ENCODE results near the gene ZNF827. TPM values are rescaled to one million over a fixed set of nuclear protein-coding genes. Genes with fewer than 3 reads are reported as not detected.
A peak's percentile ranks its signal among the peaks of the same experiment; 100 is the strongest.

ZNF827 gene
- total RNA-seq, 1 donor from 2014 or later = 11.2 TPM

DNA sequence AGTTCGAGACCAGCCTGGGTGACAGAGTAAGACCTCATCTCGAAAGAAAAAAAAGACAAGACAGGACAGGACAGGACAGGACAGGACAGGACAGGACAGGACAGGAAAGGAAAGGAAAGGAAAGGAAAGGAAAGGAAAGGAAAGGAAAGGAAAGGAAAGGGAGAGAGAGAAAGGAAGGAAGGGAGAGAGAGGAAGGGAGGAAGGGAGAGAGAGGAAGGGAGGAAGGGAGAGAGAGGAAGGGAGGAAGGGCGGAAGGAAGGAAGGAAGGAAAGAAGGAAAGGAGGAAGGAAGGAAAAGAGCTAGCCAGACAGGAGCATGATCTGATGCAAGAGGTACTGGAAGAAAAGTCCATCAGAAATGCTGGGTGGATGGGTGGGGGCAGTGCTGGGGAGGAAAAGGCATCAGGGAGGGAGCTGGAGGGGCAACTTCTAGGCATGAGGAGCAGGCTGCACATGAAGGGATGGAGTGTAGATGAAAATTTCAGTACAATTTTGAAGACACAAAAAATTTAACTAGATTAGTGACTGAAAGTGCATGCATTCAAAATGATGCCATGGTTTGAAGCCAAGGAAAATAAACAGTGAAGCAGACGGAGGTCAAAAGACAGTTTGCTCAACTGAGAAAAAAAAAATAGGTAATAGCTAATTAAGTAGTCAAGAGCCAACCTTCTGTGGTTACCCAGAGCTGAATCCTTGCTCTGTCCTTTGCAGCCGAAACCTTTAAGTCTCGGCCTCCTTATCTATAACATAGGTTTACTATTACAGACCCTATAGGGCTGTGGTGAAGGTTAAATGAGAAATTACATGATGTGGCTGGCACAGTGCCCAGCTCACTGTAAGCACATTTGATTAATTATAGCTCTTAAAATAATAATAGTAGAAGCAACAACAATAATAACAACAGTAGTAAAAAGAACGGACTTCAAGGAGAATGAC lies 59.9 kb downstream of the ZNF827 start:
- Histone ChIP-seq H3K4me1 (peaks cover 22% of the 10 kb centered on the region), H3K27me3 (no peaks in the 10 kb centered on the region), H3K9me3 (no peaks in the 10 kb centered on the region), H3K36me3 (no peaks in the 10 kb centered on the region), H3K27ac (no peak overlapping the region), H3K4me3 (no peak overlapping the region)
- intact Hi-C loops (cut with DNase I) = no loop called here
- no peak for ATAC-seq
- TF ChIP-seq, protein P1, sequence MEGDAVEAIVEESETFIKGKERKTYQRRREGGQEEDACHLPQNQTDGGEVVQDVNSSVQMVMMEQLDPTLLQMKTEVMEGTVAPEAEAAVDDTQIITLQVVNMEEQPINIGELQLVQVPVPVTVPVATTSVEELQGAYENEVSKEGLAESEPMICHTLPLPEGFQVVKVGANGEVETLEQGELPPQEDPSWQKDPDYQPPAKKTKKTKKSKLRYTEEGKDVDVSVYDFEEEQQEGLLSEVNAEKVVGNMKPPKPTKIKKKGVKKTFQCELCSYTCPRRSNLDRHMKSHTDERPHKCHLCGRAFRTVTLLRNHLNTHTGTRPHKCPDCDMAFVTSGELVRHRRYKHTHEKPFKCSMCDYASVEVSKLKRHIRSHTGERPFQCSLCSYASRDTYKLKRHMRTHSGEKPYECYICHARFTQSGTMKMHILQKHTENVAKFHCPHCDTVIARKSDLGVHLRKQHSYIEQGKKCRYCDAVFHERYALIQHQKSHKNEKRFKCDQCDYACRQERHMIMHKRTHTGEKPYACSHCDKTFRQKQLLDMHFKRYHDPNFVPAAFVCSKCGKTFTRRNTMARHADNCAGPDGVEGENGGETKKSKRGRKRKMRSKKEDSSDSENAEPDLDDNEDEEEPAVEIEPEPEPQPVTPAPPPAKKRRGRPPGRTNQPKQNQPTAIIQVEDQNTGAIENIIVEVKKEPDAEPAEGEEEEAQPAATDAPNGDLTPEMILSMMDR (IDR thresholded peaks at IDR 0.05) = no peak
- no peak for DNase-seq

DNA sequence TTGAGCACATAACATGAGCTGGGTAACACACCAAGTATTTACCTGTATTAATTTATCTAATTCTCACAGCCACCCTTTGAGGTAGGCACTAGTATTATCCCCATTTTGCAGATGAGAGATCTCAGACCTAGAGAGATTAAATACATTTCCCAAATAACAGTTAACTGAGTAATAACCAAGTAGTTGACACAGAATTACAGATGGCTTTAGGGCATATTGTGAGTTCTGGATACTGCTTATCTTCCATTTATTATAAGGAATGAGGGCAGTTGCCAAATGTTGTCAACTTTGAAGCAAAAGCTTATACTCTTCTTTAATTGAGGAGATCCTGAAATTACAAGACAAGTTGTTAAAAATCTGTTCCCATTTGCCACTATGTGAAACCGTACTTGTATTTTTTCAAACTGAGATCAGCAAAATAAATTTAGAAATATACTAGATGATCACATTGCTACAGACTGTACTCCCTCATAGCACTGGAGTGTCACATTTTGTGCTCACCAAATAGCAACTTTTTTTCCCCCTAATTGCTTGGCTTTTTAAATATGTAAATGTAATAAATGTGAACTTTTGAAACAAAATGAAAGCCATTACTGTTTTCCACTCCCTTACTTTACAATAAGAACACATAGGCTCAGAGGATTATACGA lies 62.0 kb downstream of the ZNF827 start:
- H3K27ac ChIP-seq = no peak overlapping the region
- TF ChIP-seq, protein P1 (IDR thresholded peaks at IDR 0.05) = no peak
- DNase-seq (no peak), ATAC-seq (no peak)
- peaks cover 15% of the 10 kb centered on the region for H3K4me1 ChIP-seq
- no peaks in the 10 kb centered on the region for H3K36me3 ChIP-seq
- no peaks in the 10 kb centered on the region for H3K27me3 ChIP-seq
- H3K4me3 ChIP-seq = no peak overlapping the region
- intact Hi-C loops (cut with DNase I) = no loop called here
- H3K9me3 ChIP-seq = no peaks in the 10 kb centered on the region

DNA sequence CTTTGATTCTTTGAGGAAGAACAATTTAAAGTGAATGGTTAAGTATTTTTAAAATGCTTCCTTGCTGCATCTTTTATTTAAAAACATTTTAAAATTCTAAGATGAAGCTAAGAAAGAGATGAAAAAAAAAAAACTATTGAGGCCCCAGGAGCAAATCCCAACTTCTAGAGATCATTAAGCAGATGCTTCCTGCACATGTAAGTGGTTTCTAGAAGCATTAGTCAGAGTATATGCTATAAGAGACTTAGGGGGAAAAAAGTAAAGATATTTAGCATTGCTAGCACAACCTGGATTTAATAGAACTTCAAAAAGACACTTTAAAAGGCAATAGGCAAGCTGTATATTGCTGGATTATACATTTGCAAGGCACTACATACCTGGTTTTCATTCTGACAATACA lies 64.7 kb downstream of the ZNF827 start:
- no peak for ATAC-seq
- Histone ChIP-seq H3K36me3 (no peaks in the 10 kb centered on the region), H3K9me3 (no peaks in the 10 kb centered on the region), H3K27me3 (no peaks in the 10 kb centered on the region), H3K27ac (no peak overlapping the region), H3K4me3 (no peak overlapping the region), H3K4me1 (peaks cover 2% of the 10 kb centered on the region)
- TF ChIP-seq, protein P1 (IDR thresholded peaks at IDR 0.05) = no peak
- no peak for DNase-seq
- intact Hi-C loops (cut with DNase I) = no loop called here

DNA sequence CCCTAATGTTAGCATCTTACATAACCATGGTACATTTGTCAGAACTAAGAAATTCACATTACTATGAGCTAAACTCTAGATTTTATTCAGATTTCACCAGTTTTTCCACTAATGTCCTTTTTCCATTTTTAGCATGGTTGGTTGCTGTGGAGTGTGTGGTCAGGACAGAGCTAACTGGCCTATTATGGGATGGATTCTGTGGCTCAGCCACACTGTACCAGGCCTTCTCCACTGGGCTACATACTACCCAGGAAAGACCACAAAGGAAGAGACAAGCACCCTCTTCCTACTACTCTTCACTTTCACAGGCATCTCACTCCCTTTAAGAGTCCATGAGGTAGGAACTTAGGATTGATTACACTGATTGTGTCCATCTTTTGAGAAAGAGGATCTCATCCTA lies 67.4 kb downstream of the ZNF827 start:
- Histone ChIP-seq H3K36me3 (no peaks in the 10 kb centered on the region), H3K9me3 (no peaks in the 10 kb centered on the region), H3K27ac (no peak overlapping the region), H3K4me3 (no peak overlapping the region), H3K4me1 (no peaks in the 10 kb centered on the region), H3K27me3 (no peaks in the 10 kb centered on the region)
- ATAC-seq = no peak
- intact Hi-C loops (cut with DNase I) = no loop called here
- no peak for DNase-seq
- TF ChIP-seq, protein P1 (IDR thresholded peaks at IDR 0.05) = no peak

DNA sequence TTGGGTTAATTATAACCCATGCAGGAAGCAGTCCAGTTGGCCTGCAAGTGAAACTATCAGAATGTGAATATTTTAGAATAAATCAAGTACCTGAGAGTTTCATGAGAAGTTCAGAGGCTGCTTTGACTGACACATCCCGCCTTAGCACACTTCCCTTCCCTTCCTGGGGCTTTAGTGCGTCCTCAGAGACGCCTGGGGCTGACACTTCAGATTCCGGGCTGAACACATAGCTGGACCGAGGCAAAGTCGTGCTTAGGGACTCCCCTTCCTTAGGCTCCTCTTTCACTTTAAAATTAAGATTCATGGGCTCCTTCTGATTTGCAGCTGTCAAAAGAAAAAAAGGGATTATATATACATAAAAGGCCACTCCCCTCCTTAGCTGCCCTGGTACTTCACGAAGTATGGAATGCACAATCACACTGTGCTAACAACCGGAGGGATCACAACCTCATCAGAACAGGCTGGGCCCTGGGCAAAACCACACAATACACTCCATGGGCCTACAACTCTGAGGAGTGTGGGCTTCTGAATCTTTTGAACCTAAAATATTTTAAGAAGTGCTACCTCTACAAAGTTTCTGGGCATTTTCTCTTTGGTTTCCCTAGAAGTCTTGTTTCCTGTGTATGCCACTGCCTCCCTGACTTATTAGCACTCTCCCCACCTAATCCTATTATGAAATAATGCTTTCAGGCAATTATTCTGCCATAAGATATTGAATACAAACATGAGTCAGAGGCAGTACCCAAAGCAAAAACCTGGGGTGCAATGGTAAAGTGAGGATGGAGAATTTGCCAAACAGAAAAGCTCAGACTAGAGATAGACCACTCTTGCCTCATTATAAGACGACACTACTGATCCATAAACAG lies 68.2 kb downstream of the ZNF827 start:
- Histone ChIP-seq H3K4me3 (peak overlapping the region; percentile 1), H3K27me3 (no peaks in the 10 kb centered on the region), H3K36me3 (no peaks in the 10 kb centered on the region), H3K4me1 (no peaks in the 10 kb centered on the region), H3K9me3 (no peaks in the 10 kb centered on the region), H3K27ac (peak overlapping the region; percentile 38)
- ATAC-seq = peak; percentile 90
- TF ChIP-seq, protein P1 (IDR thresholded peaks at IDR 0.05) = no peak
- no peak for DNase-seq
- intact Hi-C loops (cut with DNase I) = no loop called here
